ENCODE data around the gene ANGPTL1. TPM values are rescaled to one million over a fixed set of nuclear protein-coding genes. Genes with fewer than 3 reads are reported as not detected.

Gene ANGPTL1
- total RNA-seq, 4 donors from 2014 or later = 77.8 to 286 (median 142) TPM

DNA sequence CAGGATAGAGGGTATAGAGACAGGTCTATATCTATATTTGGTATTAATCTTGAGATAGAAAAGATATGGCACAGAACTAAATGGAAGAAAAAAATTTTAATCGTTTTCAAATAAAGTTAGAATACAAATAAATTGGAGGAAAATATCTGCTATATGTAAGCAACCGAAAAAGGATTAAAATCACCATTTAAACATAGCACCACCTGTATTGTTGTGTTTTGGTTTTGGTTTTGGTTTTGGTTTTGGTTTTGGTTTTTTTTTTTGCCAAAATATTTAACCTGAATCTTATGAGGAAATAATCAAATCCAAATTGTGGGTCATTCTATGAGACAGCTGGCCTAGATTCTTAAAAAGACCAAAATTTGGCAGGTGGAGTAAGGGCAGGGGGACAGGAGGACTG is 28.5 kb upstream of the ANGPTL1 start:
- Histone ChIP-seq H3K9me3 (no peaks in the 10 kb centered on the region), H3K4me3 (no peak overlapping the region), H3K4me1 (no peaks in the 10 kb centered on the region), H3K27ac (no peak overlapping the region), H3K36me3 (no peaks in the 10 kb centered on the region), H3K27me3 (no peaks in the 10 kb centered on the region)
- TF ChIP-seq, protein P1, sequence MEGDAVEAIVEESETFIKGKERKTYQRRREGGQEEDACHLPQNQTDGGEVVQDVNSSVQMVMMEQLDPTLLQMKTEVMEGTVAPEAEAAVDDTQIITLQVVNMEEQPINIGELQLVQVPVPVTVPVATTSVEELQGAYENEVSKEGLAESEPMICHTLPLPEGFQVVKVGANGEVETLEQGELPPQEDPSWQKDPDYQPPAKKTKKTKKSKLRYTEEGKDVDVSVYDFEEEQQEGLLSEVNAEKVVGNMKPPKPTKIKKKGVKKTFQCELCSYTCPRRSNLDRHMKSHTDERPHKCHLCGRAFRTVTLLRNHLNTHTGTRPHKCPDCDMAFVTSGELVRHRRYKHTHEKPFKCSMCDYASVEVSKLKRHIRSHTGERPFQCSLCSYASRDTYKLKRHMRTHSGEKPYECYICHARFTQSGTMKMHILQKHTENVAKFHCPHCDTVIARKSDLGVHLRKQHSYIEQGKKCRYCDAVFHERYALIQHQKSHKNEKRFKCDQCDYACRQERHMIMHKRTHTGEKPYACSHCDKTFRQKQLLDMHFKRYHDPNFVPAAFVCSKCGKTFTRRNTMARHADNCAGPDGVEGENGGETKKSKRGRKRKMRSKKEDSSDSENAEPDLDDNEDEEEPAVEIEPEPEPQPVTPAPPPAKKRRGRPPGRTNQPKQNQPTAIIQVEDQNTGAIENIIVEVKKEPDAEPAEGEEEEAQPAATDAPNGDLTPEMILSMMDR (IDR thresholded peaks at IDR 0.05) = no peak
- TF ChIP-seq POLR2A (IDR thresholded peaks at IDR 0.05) = no peak
- intact Hi-C loops (cut with DNase I; ENCODE audit: low total_unique reads) = no loop called here
- no peak for DNase-seq

DNA sequence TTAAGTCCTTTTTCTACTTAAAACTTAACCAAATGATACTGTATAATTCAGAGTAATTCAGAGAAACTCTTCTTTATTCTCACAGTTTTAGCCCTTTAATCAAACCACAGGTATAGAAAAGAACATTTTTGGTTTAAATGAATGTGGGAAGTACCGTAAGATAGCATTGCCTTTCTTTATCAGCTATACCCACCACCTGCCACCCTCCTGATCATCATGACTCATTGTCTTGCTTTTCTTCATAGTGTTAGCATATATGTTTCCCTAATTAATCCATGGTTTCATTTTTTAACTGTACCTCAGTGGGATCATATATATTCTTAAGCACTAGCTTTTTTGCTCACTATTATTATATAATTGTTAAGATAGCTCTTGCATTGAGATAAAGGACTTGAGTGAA is 27.5 kb upstream of the ANGPTL1 start:
- Histone ChIP-seq H3K4me1 (no peaks in the 10 kb centered on the region), H3K36me3 (no peaks in the 10 kb centered on the region), H3K27ac (no peak overlapping the region), H3K9me3 (no peaks in the 10 kb centered on the region), H3K4me3 (no peak overlapping the region), H3K27me3 (no peaks in the 10 kb centered on the region)
- no peak for DNase-seq
- intact Hi-C loops (cut with DNase I; ENCODE audit: low total_unique reads) = no loop called here
- TF ChIP-seq, protein P1 (IDR thresholded peaks at IDR 0.05) = no peak
- TF ChIP-seq POLR2A (IDR thresholded peaks at IDR 0.05) = no peak

DNA sequence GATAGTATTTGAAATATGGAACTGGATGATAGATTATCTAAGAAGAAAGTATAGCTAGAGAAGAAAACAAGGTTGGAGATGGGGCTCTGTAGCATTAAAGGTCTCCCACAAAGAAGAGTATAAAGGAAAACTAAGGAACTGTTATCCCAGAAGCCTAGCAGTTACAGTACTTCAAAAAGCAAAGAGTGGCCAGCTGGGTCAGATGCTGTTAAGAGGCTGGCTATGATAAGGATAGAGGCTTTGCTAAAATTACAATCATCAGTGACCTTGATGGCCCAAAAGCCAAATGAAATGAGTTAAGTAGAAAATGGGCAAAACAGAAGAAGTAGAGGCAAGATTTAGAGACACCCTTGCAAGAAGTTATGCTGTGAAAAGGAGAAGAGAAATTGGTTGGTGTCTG is 25.1 kb upstream of the ANGPTL1 start:
- no peak for DNase-seq
- Histone ChIP-seq H3K4me3 (no peak overlapping the region), H3K4me1 (no peaks in the 10 kb centered on the region), H3K27me3 (no peaks in the 10 kb centered on the region), H3K36me3 (no peaks in the 10 kb centered on the region), H3K9me3 (no peaks in the 10 kb centered on the region), H3K27ac (no peak overlapping the region)
- intact Hi-C loops (cut with DNase I; ENCODE audit: low total_unique reads) = no loop called here
- TF ChIP-seq, protein P1 (IDR thresholded peaks at IDR 0.05) = no peak
- TF ChIP-seq POLR2A (IDR thresholded peaks at IDR 0.05) = no peak

DNA sequence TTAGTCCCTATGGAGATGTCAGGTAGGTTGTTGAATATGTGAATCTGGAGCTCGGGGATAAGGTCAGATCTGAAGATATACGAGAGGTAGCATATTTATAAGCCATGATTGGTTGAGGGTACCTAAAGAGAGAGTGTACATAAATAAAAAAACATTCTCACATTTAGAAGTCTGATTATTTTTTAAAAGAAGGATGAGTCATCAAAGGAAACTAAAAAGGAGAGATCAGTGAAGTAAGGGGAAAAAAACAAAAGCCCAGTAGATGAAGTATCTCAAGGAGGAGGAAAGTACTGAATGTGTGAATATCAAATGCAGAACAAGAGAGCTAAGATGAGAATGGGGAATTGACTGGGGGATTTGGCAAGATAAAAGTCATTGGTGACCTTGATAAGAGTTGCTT is 15.7 kb upstream of the ANGPTL1 start:
- no peaks in the 10 kb centered on the region for H3K4me1 ChIP-seq
- H3K27me3 ChIP-seq = no peaks in the 10 kb centered on the region
- intact Hi-C loops (cut with DNase I; ENCODE audit: low total_unique reads) = no loop called here
- H3K9me3 ChIP-seq = no peaks in the 10 kb centered on the region
- H3K27ac ChIP-seq = no peak overlapping the region
- DNase-seq = no peak
- TF ChIP-seq, protein P1 (IDR thresholded peaks at IDR 0.05) = no peak
- no peak overlapping the region for H3K4me3 ChIP-seq
- H3K36me3 ChIP-seq = no peaks in the 10 kb centered on the region

DNA sequence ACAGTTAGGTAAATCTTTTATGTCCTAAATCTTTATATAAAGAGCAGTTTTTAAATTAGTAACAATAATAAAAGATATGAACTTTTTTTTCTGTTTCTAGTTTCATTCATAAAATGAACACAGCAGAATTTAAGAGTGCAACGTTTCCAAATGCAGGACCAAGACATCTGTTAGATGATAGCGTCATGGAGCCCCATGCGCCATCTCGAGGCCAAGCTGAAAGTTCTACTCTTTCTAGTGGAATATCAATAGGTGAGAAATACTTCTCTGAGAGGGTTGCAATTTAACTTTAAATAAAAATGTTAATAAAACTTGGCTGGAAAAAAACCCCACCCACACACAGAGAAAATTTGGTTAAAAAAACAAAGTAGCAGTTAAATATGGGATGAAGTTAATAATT is 15.0 kb upstream of the ANGPTL1 start:
- Histone ChIP-seq H3K27me3 (no peaks in the 10 kb centered on the region), H3K27ac (no peak overlapping the region), H3K9me3 (no peaks in the 10 kb centered on the region), H3K36me3 (no peaks in the 10 kb centered on the region), H3K4me1 (no peaks in the 10 kb centered on the region), H3K4me3 (no peak overlapping the region)
- intact Hi-C loops (cut with DNase I; ENCODE audit: low total_unique reads) = no loop called here
- no peak for TF ChIP-seq POLR2A (IDR thresholded peaks at IDR 0.05)
- TF ChIP-seq, protein P1 (IDR thresholded peaks at IDR 0.05) = no peak
- no peak for DNase-seq
